Glomerular endothelial cell (primary cell): Measurements from ENCODE around the gene ZNF763. TPM values are rescaled to one million over a fixed set of nuclear protein-coding genes. Genes with fewer than 3 reads are reported as not detected.
A peak's percentile ranks its signal among the peaks of the same experiment; 100 is the strongest.
"Not testable (repeated sequence)": the region's sequence is repeated elsewhere in the genome, so short reads cannot be mapped to it uniquely, and the experiment has no call there.

Experiments used
- DNase-seq: peaks from one replicate; pipeline ENCODE4 v3.0.0-alpha.2; 2011; ENCODE audit warnings: low read depth, low spot score; ENCODE audit errors: extremely low read depth
- total RNA-seq: library from RNA; depleted of rRNA; stranded (reverse); fragments of >200 nt; gene quantifications from 2 replicates; pipeline ENCODE4 v1.2.3, GENCODE V29; 2015

ZNF763 gene
- 2.3 and 6.7 TPM in 2 replicates for total RNA-seq

DNA sequence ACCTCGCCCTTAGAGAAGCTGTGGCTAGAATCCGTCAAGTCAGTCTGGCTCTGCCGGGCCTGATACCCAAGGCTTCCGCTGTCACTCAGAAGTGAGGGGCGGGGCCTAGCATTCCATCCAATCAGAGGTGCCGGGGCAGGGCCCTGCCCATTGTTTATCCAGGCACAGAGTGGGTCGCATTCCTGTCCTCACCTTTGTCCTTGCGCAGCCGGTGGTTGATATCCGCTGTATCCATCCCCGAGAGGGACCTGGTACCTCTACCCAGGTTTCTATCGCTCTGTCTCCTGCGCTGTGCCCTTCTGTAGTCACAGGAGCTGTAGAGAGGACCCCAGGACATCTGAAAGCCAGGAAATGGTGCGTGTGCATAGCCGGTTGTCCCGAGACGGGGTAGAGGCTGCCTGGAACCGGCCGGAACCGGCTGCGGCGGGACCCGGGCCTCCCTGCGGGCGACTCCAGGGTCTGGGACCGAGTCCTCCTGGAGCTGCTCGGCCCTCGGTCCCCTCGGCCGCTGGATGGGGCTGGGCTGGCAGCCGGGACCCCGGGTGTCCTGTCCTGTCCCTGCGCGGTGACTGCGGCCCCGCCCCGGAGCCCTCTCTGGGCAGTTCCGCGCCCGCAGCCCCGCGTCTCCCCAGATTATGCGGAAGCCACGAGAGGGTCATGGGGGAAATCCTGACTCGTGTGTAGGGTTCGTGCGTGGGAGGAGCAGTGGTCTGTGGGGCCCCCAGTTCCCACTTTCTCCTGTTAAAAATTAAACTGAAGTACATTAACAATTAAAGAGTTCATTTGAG, at the start of gene ZNF763:
Gene ZNF763, plus strand, starts transcription at position 183 of the 788 bp plus-strand sequence. Its CDS starts 169 bp downstream, at position 352.
- DNase-seq, result no peak

DNA sequence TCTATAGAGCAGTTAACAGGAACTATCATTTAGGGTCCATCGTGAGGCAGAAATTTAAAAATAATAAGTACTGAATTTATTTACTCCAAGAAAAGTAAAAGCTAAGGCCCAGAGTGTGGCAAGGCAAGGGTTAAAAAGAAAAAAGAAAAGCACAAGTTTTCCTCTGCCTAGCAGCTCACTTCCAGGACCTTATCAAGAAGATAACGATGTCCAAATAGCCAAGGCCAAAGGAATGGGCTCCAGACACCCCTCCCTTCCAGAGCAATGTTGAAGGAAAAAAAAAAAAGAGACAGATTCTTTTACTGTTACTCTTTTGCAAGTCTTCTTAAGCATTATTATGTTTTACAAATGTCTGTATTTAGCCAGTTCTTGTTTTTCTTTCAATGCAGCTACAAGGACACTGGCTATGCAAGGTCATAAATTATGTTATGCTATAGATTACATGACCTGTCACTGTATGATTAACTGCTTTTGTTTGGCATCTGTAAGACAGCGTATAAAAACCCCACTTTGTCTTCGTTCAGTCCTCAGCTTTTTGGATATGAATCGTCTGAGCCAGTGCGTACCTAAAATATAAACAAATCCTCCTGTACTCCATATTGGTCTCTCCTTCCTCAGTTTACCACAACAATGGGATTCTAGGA, 42.9 kb upstream of the ZNF763 start:
- DNase-seq, result no peak

DNA sequence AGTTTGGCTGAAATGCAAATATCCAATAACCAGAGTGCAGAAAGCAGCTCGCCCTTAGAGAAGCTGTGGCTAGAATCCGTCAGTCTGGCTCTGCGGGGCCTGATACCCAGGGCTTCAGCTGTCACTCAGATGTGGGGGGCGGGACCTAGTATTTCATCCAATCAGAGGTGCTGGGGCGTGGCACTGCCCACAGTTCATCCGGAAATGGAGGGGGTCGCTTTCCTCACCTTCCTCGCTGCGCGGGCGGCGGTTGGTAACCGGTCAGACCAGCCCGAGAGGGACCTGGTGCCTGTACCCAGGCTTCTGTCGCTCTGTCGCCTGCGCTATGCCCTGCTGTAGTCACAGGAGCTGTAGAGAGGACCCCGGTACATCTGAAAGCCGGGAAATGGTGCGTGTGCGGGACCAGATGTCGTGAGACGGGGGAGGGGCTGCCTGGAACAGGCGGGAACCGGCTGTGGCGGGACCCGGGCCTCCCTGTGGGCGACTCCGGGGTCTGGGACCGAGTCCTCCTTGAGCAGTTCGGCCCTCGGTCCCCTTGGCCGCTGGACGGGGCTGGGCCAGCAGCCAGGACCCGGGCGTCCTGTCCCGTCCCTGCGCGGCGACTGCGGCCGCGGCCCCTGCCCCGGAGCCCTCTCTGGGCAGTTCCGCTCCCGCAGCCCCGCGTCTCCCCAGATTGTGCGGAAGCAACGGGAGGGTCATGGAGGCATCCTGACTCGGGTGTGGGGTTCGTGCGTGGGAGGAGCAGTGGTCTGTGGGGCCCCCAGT, 39.8 kb upstream of the ZNF763 start, which contains the start of gene ZNF700:
Gene ZNF700, plus strand, starts transcription at position 222 of the 765 bp plus-strand sequence. Its CDS starts 104 bp downstream, at position 326.
- DNase-seq, result peak; percentile 54

DNA sequence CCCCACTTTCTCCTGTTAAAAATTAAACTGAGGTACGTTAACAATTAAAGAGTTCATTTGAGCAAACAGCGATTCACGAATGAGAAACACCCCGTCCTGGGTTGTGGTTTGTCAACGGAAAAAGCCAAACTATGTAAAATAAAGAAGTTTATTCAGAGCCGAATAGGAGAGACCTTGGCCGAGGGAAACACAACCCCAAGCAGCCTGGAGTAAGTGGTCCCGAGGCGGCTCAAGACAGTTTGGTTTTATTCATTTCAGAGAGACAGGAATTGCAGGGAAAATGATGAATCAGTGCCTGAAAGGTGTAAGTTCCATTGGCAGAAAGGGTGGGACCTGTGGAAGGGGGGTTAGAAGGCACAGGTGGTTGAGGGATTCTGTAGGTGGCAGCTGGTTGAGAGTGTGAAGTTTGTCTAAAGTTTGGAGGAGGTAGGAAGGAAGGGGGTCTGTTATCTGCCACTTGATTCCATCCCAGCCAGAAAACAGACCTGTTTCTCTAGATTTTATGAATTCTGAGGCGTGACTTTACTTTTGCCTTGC, 39.1 kb upstream of the ZNF763 start:
- not testable (repeated sequence) for DNase-seq

DNA sequence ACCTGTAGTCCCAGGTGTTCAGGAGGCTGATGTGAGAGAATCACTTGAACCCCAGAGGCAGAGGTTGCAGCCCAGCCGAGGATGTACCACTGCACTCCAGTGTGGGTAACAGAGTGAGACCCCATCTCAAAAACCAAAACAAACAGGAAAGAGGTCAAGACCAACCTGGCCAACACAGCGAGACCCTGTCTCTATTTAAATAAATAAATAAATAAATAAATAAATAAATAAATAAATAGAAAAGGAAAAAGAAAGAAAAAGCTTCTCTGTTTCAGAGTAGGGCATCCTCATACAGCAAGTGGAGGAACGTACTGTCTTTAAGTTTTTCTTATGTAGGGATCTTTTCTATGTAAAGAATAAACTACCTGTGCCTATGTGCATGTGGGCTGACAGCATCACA, 37.6 kb upstream of the ZNF763 start:
- no peak for DNase-seq

- DNase-seq, result no peak
These were observed 33.8 kb upstream of the ZNF763 start for GRCh38 chr19:11931051-11931450.

DNA sequence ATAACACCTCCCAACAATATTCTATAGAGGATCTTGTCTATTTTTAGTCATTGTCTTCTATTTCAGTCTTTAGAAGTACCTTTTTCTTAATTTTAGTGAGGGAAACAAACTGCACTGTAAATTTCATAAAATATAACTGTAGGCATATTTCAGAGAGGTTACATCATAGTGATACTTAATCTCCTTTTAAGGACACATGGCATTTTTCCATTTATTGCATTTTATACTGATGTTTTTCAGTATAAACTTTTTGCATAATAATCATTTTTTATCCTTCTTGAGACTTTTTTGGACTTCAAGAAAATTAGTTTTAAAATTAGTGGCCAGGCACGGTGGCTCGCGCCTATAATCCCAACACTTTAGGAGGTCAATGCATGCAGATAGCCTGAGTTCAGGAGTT, 33.3 kb upstream of the ZNF763 start:
- DNase-seq, result no peak

- not testable (repeated sequence) for DNase-seq
These were observed 29.0 kb upstream of the ZNF763 start for GRCh38 chr19:11935829-11936228.

GRCh38 chr19:11938383-11938782, 26.5 kb upstream of the ZNF763 start:
- DNase-seq, result not testable (repeated sequence)

GRCh38 chr19:11941361-11941887, 23.4 kb upstream of the ZNF763 start:
- DNase-seq, result not testable (repeated sequence)

GRCh38 chr19:11942008-11942842, 22.6 kb upstream of the ZNF763 start:
- DNase-seq, result no peak

DNA sequence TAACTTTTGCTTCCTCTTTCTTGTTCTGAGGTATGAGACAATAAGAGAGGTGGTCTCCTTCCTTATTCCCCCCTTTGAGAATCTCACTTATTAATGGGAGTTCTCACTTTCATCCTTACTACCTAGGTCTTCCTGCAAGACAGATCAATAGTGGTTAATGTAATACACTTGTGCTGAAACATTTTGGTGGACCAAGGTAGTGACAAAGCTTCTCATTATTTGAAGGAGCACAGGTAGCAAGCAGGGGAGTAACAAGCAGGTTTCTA, 22.1 kb upstream of the ZNF763 start:
- no peak for DNase-seq

GRCh38 chr19:11944656-11945055, 20.2 kb upstream of the ZNF763 start:
- no peak for DNase-seq

DNA sequence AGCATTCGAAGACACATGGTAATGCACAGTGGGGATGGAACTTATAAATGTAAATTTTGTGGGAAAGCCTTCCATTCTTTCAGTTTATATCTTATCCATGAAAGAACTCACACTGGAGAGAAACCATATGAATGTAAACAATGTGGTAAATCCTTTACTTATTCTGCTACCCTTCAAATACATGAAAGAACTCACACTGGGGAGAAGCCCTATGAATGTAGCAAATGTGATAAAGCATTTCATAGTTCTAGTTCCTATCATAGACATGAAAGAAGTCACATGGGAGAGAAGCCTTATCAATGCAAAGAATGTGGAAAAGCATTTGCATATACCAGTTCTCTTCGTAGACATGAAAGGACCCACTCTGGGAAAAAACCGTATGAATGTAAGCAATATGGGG, 16.2 kb upstream of the ZNF763 start:
- DNase-seq, result no peak

DNA sequence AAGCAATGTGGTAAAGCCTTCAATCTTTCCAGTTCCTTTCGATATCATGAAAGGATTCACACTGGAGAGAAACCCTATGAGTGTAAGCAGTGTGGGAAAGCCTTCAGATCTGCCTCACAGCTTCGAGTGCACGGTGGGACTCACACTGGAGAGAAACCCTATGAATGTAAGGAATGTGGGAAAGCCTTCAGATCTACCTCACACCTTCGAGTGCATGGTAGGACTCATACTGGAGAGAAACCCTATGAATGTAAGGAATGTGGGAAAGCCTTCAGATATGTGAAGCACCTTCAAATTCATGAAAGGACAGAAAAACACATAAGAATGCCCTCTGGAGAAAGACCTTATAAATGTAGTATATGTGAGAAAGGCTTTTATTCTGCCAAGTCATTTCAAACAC, 15.6 kb upstream of the ZNF763 start:
- no peak for DNase-seq

- DNase-seq, result not testable (repeated sequence)
These were observed 15.2 kb upstream of the ZNF763 start for GRCh38 chr19:11949614-11950080.

DNA sequence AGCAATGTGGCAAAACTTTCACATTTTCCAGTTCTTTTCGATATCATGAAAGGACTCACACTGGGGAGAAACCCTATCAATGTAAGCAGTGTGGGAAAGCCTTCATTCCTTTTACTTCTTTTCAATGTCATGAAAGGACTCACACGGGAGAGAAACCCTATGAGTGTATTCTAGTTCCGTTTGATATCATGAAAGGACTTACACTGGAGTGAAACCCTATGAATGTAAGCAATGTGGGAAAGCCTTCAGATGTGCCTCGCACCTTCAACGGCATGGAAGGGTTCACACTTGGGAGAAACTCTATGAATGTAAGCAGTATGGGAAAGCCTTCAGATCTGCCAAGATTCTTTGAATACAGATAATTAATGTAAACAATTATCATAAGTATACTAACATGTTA, 14.5 kb upstream of the ZNF763 start:
- DNase-seq, result no peak

GRCh38 chr19:11963566-11964355, 1.1 kb upstream of the ZNF763 start:
- DNase-seq, result no peak

DNA sequence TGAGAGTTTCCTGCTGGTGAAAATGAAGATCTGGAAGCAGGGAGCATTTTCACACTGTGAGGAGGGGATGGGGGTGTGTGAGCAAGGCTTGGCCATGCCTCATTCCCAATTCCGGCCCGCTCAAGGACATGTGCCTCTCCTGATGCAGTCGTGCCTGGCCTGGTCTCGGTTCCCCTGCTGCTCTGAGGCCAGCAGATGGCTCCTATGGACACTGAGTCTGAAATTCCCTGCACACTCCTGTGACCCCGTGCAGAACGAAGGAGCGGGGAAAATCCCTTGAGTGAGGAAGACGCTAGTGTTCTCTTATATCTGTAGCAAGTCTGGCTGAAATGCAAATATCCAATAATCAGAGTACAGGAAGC, 363 bp upstream of the ZNF763 start:
- DNase-seq, result no peak
